Activated CD4-positive, alpha-beta T cell treated with anti-CD3 and anti-CD28 coated beads for 4 hours (primary cell): Measurements from ENCODE around the gene WRAP53.
"Not testable (repeated sequence)": the region's sequence is repeated elsewhere in the genome, so short reads cannot be mapped to it uniquely, and the experiment has no call there.

ENCODE experiments used
- DNase-seq, 2 donors: peaks; one replicate each; pipeline ENCODE4 v3.0.0-alpha.2; 2020

The WRAP53 gene

GRCh38 chr17:7687908-7688807 is at the start of gene WRAP53:
Gene WRAP53 (plus strand): TSS chr17:7688477. CDS start chr17:7688649, 172 bp downstream.
- DNase-seq, result peak; percentile 92 to 96

GRCh38 chr17:7640783-7641182 is 47.5 kb upstream of the WRAP53 start:
- no peak for DNase-seq

- DNase-seq, result not testable (repeated sequence)
Measured at GRCh38 chr17:7641635-7642034, 46.6 kb upstream of the WRAP53 start.

GRCh38 chr17:7644775-7645174 is 43.5 kb upstream of the WRAP53 start:
- no peak for DNase-seq

- DNase-seq, result no peak
Measured at GRCh38 chr17:7646457-7646856, 41.8 kb upstream of the WRAP53 start.

- no peak for DNase-seq
Measured at GRCh38 chr17:7647018-7647417, 41.3 kb upstream of the WRAP53 start.

- peak; percentile 73 to 79 for DNase-seq
Measured at GRCh38 chr17:7650509-7651096, 37.7 kb upstream of the WRAP53 start, which contains the start of gene ATP1B2. Gene ATP1B2 (plus strand): TSS chr17:7650926. CDS start chr17:7651519, 593 bp downstream.

GRCh38 chr17:7651097-7651664 is 37.1 kb upstream of the WRAP53 start:
- no peak for DNase-seq

GRCh38 chr17:7651665-7652387 is 36.5 kb upstream of the WRAP53 start:
- DNase-seq, result no peak

GRCh38 chr17:7652388-7653356 is 35.6 kb upstream of the WRAP53 start:
- DNase-seq, result no peak

- DNase-seq, result no peak
Measured at GRCh38 chr17:7654832-7655540, 33.3 kb upstream of the WRAP53 start.

GRCh38 chr17:7655541-7655840 is 32.8 kb upstream of the WRAP53 start:
- DNase-seq, result no peak

- DNase-seq, result no peak
Measured at GRCh38 chr17:7656958-7657609, 31.2 kb upstream of the WRAP53 start.

GRCh38 chr17:7667656-7668406 is 20.4 kb upstream of the WRAP53 start:
- DNase-seq, result no peak

GRCh38 chr17:7668482-7668881 is 19.8 kb upstream of the WRAP53 start:
- DNase-seq, result no peak

- peak in 1 of 2 donors; percentile 43 for DNase-seq
Measured at GRCh38 chr17:7673239-7673638, 15.0 kb upstream of the WRAP53 start.

GRCh38 chr17:7674934-7675333 is 13.3 kb upstream of the WRAP53 start:
- no peak for DNase-seq

GRCh38 chr17:7676533-7676932 is 11.7 kb upstream of the WRAP53 start:
- DNase-seq, result no peak

- DNase-seq, result no peak
Measured at GRCh38 chr17:7677388-7678067, 10.7 kb upstream of the WRAP53 start.
